ENCODE results near the gene NFRKB.
"Not testable (repeated sequence)": the region's sequence is repeated elsewhere in the genome, so short reads cannot be mapped to it uniquely, and the experiment has no call there.

The NFRKB gene

DNA sequence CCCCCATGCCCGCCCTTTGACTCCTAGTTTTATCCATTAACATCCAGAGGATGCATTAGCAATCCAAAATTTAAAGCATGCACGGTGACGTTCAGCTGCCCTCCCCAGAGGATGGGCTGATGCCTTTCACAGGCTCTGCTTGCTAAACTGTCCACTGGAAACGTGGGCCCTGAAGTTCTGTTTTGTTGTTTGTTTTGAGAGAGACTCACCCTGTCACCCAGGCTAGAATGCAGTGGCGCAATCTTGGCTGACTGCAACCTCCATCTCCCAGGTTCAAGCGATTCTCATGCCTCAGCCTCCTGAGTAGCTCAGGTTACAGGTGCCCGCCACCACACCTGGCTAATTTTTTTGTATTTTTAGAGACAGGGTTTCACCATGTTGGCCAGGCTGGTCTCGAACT is 39.3 kb downstream of the NFRKB start:
- DNase-seq (ENCODE audit: low read depth): no peak
- TF ChIP-seq, protein P1, sequence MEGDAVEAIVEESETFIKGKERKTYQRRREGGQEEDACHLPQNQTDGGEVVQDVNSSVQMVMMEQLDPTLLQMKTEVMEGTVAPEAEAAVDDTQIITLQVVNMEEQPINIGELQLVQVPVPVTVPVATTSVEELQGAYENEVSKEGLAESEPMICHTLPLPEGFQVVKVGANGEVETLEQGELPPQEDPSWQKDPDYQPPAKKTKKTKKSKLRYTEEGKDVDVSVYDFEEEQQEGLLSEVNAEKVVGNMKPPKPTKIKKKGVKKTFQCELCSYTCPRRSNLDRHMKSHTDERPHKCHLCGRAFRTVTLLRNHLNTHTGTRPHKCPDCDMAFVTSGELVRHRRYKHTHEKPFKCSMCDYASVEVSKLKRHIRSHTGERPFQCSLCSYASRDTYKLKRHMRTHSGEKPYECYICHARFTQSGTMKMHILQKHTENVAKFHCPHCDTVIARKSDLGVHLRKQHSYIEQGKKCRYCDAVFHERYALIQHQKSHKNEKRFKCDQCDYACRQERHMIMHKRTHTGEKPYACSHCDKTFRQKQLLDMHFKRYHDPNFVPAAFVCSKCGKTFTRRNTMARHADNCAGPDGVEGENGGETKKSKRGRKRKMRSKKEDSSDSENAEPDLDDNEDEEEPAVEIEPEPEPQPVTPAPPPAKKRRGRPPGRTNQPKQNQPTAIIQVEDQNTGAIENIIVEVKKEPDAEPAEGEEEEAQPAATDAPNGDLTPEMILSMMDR (IDR thresholded peaks at IDR 0.05; ENCODE audit: control insufficient read depth, extremely low read depth, insufficient read depth): no peak
- H3K4me3 ChIP-seq (ENCODE audit: low read depth, low read length): no peak overlapping the region

DNA sequence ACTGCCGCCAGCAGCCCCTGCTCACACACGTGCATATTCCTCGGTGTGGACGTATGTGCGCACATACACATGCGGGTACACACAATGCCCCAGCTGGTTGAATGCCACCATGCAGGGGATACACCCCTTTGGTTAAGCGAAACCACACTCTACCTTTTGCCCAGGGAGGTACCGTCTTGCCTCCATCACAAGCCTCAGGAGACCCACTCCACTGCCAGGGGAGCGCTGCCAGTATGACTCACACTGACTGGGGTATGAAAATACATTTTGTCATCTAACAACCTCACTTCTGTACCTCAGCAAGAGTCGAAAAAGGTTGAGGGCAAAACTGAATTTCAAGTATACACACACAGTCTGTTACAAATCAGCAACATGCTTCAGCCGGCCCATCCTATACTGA is 40.3 kb downstream of the NFRKB start:
- TF ChIP-seq, protein P1 (IDR thresholded peaks at IDR 0.05; ENCODE audit: control insufficient read depth, extremely low read depth, insufficient read depth): no peak
- no peak overlapping the region for H3K4me3 ChIP-seq (ENCODE audit: low read depth, low read length)
- no peak for DNase-seq (ENCODE audit: low read depth)

DNA sequence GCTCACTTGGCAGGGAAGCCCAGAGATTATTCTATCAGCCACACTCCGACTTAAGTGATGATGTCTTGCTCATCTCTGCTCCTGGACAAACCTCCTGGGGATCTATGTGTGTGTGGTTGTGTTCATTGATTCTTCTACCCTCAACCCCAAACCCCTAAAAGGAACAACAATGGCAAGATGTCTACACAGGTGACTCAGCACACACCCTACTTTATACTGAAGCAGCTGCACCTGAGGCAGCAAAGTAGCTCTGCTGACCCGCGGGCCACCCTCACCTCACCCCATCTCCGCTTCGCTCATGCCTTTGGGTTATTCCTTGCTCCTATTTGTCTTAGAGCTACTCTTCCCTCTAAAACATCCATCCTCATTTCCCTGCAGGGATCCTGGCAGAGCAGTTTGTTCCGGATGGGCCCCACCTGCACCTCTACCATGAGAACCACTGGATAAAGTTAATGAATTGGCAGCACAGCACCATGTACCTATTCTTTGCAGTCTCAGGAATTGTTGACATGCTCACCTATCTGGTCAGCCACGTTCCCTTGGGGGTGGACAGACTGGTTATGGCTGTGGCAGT is 41.1 kb downstream of the NFRKB start:
- TF ChIP-seq, protein P1 (IDR thresholded peaks at IDR 0.05; ENCODE audit: control insufficient read depth, extremely low read depth, insufficient read depth): no peak
- DNase-seq (ENCODE audit: low read depth): no peak
- no peak overlapping the region for H3K4me3 ChIP-seq (ENCODE audit: low read depth, low read length)

DNA sequence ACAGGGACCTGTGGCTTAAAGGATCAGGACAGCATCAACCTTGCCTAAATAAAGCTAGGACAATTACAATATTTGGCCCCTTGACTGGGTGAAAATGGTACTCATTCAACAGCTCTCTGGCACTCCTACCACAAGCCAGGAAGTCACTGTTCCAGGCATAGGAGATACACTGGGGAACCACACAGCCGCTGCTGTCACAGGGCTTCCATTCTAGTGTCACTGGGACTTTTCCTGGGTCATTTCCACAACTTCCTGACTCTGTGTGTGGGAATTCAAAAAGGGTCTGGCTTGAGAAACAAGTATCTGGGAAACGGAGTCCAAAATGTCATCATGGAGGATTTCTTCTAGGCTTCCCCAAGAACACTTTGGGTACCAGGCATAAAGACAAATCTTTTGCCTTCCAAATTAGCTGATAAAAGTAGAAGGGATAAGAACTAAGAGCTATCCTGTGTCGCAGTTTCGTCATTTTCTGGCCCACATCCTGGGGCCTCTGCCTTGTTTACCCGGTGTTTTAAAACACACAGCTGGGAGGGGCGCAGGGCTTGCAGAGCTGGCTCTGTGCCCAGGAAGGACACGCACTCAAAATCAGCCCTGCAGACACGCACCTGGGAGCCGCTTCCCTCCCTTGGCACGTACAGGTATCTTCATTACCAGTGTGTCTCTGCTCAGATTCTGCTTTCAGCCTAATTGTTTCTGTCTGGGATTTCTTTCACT is 41.7 kb downstream of the NFRKB start:
- TF ChIP-seq, protein P1 (IDR thresholded peaks at IDR 0.05; ENCODE audit: control insufficient read depth, extremely low read depth, insufficient read depth): no peak
- no peak overlapping the region for H3K4me3 ChIP-seq (ENCODE audit: low read depth, low read length)
- peak; percentile 96 for DNase-seq (ENCODE audit: low read depth)

DNA sequence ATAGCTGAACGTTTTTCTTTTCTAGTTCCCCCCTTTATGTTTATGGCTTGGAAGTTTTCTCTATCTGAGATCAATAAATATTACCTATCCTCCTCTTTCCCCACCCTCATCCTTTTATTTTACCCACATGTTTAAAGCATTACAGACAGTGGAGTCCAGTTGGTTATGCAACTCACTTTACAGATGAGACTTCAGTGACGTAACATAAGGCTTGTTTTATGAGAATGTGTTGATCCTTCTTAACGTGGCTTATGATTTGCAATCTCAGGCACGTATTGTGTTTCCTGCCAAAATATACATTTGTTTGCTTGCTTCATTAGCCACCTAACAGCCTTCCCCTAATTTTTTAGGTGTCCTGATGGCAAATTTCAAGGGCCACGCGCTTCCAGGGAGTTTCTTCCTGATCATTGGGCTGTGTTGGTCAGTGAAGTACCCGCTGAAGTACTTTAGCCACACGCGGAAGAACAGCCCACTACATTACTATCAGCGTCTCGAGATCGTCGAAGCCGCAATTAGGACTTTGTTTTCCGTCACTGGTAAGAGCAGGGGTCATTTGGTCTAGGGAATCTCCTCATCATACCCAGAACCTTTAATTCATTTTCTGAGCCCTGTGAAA is 43.1 kb downstream of the NFRKB start:
- TF ChIP-seq, protein P1 (IDR thresholded peaks at IDR 0.05; ENCODE audit: control insufficient read depth, extremely low read depth, insufficient read depth): no peak
- no peak overlapping the region for H3K4me3 ChIP-seq (ENCODE audit: low read depth, low read length)
- DNase-seq (ENCODE audit: low read depth): peak; percentile 85

DNA sequence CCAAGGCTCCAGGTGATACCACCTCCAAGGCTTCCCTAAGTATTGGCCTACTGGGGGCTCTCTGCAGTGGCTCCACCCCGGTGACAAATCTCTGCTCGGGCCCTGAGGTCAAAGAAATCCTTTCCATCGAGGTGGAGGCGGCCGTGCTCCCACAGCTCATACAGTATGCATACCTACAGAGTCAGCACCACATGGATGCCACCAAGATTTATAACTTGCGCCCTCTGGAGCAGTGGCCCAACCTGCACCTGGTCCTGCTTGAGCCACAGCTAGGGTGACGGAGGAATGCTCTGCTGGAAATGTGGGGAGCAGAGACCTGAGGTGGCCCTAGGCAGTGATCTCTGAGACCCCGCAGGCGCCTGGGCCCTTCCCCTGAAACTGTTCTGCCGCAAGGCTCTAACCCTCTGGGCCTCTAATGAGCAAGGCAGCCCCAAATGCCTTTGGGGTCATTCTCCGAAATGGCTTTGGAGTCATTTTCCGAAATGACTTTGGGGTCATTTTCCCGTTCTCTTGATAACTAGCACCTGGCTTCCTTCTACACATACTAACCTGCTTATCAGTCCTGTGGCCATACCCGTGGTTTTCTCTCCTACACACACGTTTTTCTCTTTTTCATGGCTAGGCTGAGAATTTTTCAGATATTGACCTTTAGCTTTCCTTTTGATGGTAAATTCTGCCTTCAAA is 45.8 kb downstream of the NFRKB start:
- no peak overlapping the region for H3K4me3 ChIP-seq (ENCODE audit: low read depth, low read length)
- TF ChIP-seq, protein P1 (IDR thresholded peaks at IDR 0.05; ENCODE audit: control insufficient read depth, extremely low read depth, insufficient read depth): no peak
- DNase-seq (ENCODE audit: low read depth): no peak

DNA sequence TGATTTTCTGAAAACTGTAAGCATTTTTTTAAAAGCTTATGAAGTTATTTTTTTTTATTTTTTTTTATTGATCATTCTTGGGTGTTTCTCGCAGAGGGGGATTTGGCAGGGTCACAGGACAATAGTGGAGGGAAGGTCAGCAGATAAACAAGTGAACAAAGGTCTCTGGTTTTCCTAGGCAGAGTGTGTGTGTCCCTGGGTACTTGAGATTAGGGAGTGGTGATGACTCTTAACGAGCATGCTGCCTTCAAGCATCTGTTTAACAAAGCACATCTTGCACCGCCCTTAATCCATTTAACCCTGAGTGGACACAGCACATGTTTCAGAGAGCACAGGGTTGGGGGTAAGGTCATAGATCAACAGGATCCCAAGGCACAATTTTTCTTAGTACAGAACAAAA is 48.0 kb downstream of the NFRKB start:
- not testable (repeated sequence) for H3K4me3 ChIP-seq (ENCODE audit: low read depth, low read length); DNase-seq (ENCODE audit: low read depth)

Data from LNCaP clone FGC (cell line).